Measurements from ENCODE around the gene UBASH3A. TPM values are rescaled to one million over a fixed set of nuclear protein-coding genes. Genes with fewer than 3 reads are reported as not detected.

The UBASH3A gene
- polyA plus RNA-seq, 2 of the 4 experiments (the other 2 are of a cell fraction), result not detected

- ChIA-PET CTCF (no interaction called here), POLR2A (no interaction called here)
- no peak for DNase-seq (ENCODE audit: low read depth in 1 of 2, low spot score in 1 of 2)
- peaks cover 4% of the 10 kb centered on the region; the same call in 1 of the 3 replicates for H3K4me1 ChIP-seq
- 62% methylated on average over 14 of the region's 14 CpGs for WGBS (ENCODE audit: missing lambda C conversion rate)
- no peaks in the 10 kb centered on the region for H3K9me3 ChIP-seq
- no peak overlapping the region for H3K4me2 ChIP-seq
- no peak for FAIRE-seq
- no peak overlapping the region for H3K27ac ChIP-seq
- no peak overlapping the region for H3K4me3 ChIP-seq
- no peak for ATAC-seq
- TF ChIP-seq BCL3 (IDR thresholded peaks at IDR 0.05), result no peak
- no peak for TF ChIP-seq MAZ (IDR thresholded peaks at IDR 0.05; ENCODE audit: borderline replicate concordance, low read depth, low read length)
- no peak for TF ChIP-seq MAX (IDR thresholded peaks at IDR 0.05)
- no peak for TF ChIP-seq HES2 (IDR thresholded peaks at IDR 0.05)
- TF ChIP-seq RCOR1 (IDR thresholded peaks at IDR 0.05; ENCODE audit: low read depth, low read length), result no peak
- no peak for TF ChIP-seq REST (IDR thresholded peaks at IDR 0.05)
- TF ChIP-seq EHF (CRISPR knock-in tag; IDR thresholded peaks at IDR 0.05), result no peak
- TF ChIP-seq EHMT2 (IDR thresholded peaks at IDR 0.05; ENCODE audit: low read depth), result no peak
- TF ChIP-seq CBX2 (IDR thresholded peaks at IDR 0.05; ENCODE audit: borderline replicate concordance, low read depth), result no peak
- no peak for TF ChIP-seq POLR2AphosphoS2 (conservative IDR thresholded peaks at IDR 0.05; ENCODE audit: low read length)
These were observed 43.5 kb downstream of the UBASH3A start for GRCh38 chr21:42447182-42447581.

GRCh38 chr21:42447732-42448131, 44.0 kb downstream of the UBASH3A start:
- TF ChIP-seq FOSB (CRISPR knock-in tag; IDR thresholded peaks at IDR 0.05) (no peak), BCL3 (IDR thresholded peaks at IDR 0.05) (no peak), MYC (IDR thresholded peaks at IDR 0.05; ENCODE audit: borderline replicate concordance, low read length) (no peak), FOXS1 (CRISPR knock-in tag; IDR thresholded peaks at IDR 0.05) (no peak), MAZ (IDR thresholded peaks at IDR 0.05; ENCODE audit: borderline replicate concordance, low read depth, low read length) (no peak), CTCF (IDR thresholded peaks at IDR 0.05) (no peak), NR3C1 (IDR thresholded peaks at IDR 0.05) (no peak), JUNB (IDR thresholded peaks at IDR 0.05) (no peak), ZFP36 (IDR thresholded peaks at IDR 0.05; ENCODE audit: borderline replicate concordance, partially characterized antibody) (no peak), TFCP2L1 (CRISPR knock-in tag; IDR thresholded peaks at IDR 0.05) (no peak), HOXB5 (CRISPR knock-in tag; IDR thresholded peaks at IDR 0.05) (no peak), FOSL2 (IDR thresholded peaks at IDR 0.05) (no peak), FOSL2 (CRISPR knock-in tag; IDR thresholded peaks at IDR 0.05) (no peak), RCOR1 (IDR thresholded peaks at IDR 0.05; ENCODE audit: low read depth, low read length) (no peak), REST (IDR thresholded peaks at IDR 0.05) (no peak), SREBF2 (IDR thresholded peaks at IDR 0.05) (no peak), HOXB13 (CRISPR knock-in tag; IDR thresholded peaks at IDR 0.05; ENCODE audit: low read depth) (no peak), POLR2AphosphoS2 (conservative IDR thresholded peaks at IDR 0.05; ENCODE audit: low read length) (no peak), E2F6 (IDR thresholded peaks at IDR 0.05; ENCODE audit: borderline replicate concordance, low read depth) (no peak)
- DNase-seq (ENCODE audit: low read depth in 1 of 2, low spot score in 1 of 2), result no peak
- 74% methylated on average over 10 of the region's 10 CpGs for WGBS (ENCODE audit: missing lambda C conversion rate)
- ATAC-seq, result no peak
- Histone ChIP-seq H3K9me3 (no peaks in the 10 kb centered on the region), H3K4me2 (no peak overlapping the region), H3K4me3 (no peak overlapping the region), H3K27ac (no peak overlapping the region), H3K4me1 (peaks cover 4% of the 10 kb centered on the region; the same call in 1 of the 3 replicates)
- no peak for FAIRE-seq
- POLR2A ChIA-PET, result no interaction called here
- CTCF ChIA-PET, result interaction anchor here (1.1 to 1.5 kb wide), 2 partner anchors 139 to 302 kb away, joined by 4 to 5 read pairs; no protein-coding TSS in a partner anchor

Measured in A549 (cell line).